SK-N-SH (cell line): Measurements from ENCODE around the gene MGLL. TPM values are rescaled to one million over a fixed set of nuclear protein-coding genes. Genes with fewer than 3 reads are reported as not detected.

Experiments
- CTCF ChIA-PET: fragments of 300-600, 350-600 bp; formaldehyde crosslinking; extraction: SDS; loops from one replicate; lab custom pipeline; 2021; lab: Yijun Ruan, JAX
- POLR2A ChIA-PET: fragments of 350-600 bp; sonication (Branson Sonifier 250); formaldehyde crosslinking; extraction: SDS; loops from one replicate; lab custom pipeline; 2020; ENCODE audit warnings: antibody characterized with exemption, inconsistent platforms; lab: Yijun Ruan, JAX
- DNase-seq: peaks from one replicate; pipeline ENCODE4 v3.0.0; 2012
- H2AFZ ChIP-seq: fragments of 200-600 bp; sonication (generic); 2 replicates; pipeline ENCODE4 v1.8.1; 2016; ENCODE audit warnings: antibody characterized with exemption, mild to moderate bottlenecking, low read depth
- H3F3A ChIP-seq: fragments of 200-600 bp; sonication (generic); replicated peaks from 2 replicates; pipeline ENCODE3; 2016; ENCODE audit warnings: antibody characterized with exemption, mild to moderate bottlenecking; ENCODE audit not compliant: insufficient read depth
- H3K27ac ChIP-seq, 2 experiments: fragments of 200-500 bp in 1 of 2; fragments of 200-600 bp in 1 of 2; sonication (Bioruptor generic) in 1 of 2; sonication (generic), shearing (Covaris generic) in 1 of 2; 2 replicates each; pipeline versions ENCODE4 v1.5.1 to v1.6.1; 2014 to 2016; ENCODE audit warnings: low read depth in 2 of 2, inconsistent platforms in 1 of 2, low read length in 1 of 2, mild to moderate bottlenecking in 1 of 2, mixed read lengths in 1 of 2
- H3K27me3 ChIP-seq: fragments of 200-600 bp; sonication (generic), shearing (Covaris generic); 2 replicates; pipeline ENCODE4 v1.6.1; 2016; ENCODE audit warnings: mixed run types; ENCODE audit not compliant: insufficient read depth
- H3K36me3 ChIP-seq, 2 experiments: fragments of 200-500 bp in 1 of 2; fragments of 200-600 bp in 1 of 2; sonication (Bioruptor generic) in 1 of 2; sonication (generic) in 1 of 2; replicated peaks in 1 of 2; 2 replicates each; pipeline versions ENCODE3 to v1.5.1; 2014 to 2016; ENCODE audit warnings: low read length in 1 of 2, mild to moderate bottlenecking in 1 of 2; ENCODE audit not compliant: insufficient read depth in 2 of 2, control insufficient read depth in 1 of 2
- H3K4me1 ChIP-seq, 2 experiments: fragments of 200-500 bp in 1 of 2; fragments of 200-600 bp in 1 of 2; sonication (Bioruptor generic) in 1 of 2; sonication (generic), shearing (Covaris generic) in 1 of 2; 2 replicates each; pipeline versions ENCODE4 v1.5.1 to v1.6.1; 2014 to 2016; ENCODE audit warnings: low read depth in 1 of 2, low read length in 1 of 2, mixed run types in 1 of 2; ENCODE audit not compliant: insufficient read depth in 2 of 2, control insufficient read depth in 1 of 2
- H3K4me2 ChIP-seq: fragments of 200-600 bp; sonication (generic), shearing (Covaris generic); 2 replicates; pipeline ENCODE4 v1.6.1; 2017; ENCODE audit warnings: mixed run types
- H3K4me3 ChIP-seq, 2 experiments: fragments of 200-500 bp in 1 of 2; fragments of 200-600 bp in 1 of 2; sonication (Bioruptor generic) in 1 of 2; sonication (generic), shearing (Covaris generic) in 1 of 2; 2 replicates each; pipeline versions ENCODE4 v1.5.1 to v1.8.1; 2014 to 2016; ENCODE audit warnings: low read depth in 2 of 2, inconsistent platforms in 1 of 2, low read length in 1 of 2, mild to moderate bottlenecking in 1 of 2, mixed read lengths in 1 of 2, moderate library complexity in 1 of 2
- H3K79me2 ChIP-seq: fragments of 200-600 bp; sonication (generic); 2 replicates; pipeline ENCODE4 v1.8.1; 2017; ENCODE audit warnings: mild to moderate bottlenecking; ENCODE audit not compliant: insufficient read depth
- H3K9ac ChIP-seq: fragments of 200-600 bp; sonication (generic); 2 replicates; pipeline ENCODE4 v1.6.1; 2017; ENCODE audit warnings: mixed run types
- H3K9me2 ChIP-seq: fragments of 200-600 bp; sonication (generic); 2 replicates; pipeline ENCODE4 v1.6.1; 2017; ENCODE audit warnings: mixed run types
- H3K9me3 ChIP-seq: fragments of 200-600 bp; sonication (generic); 2 replicates; pipeline ENCODE4 v1.6.1; 2017; ENCODE audit warnings: mixed run types, mild to moderate bottlenecking, moderate library complexity
- H4K20me1 ChIP-seq: fragments of 200-600 bp; sonication (generic); 2 replicates; pipeline ENCODE4 v1.6.1; 2017; ENCODE audit warnings: mild to moderate bottlenecking, mixed run types; ENCODE audit not compliant: insufficient read depth
- CHD2 ChIP-seq: fragments of 150-350 bp; IDR thresholded peaks from 2 replicates; pipeline ENCODE4 v1.6.1; 2018; ENCODE audit warnings: low read length; ENCODE audit not compliant: partially characterized antibody
- ELF1 ChIP-seq: IDR thresholded peaks from 2 replicates; pipeline ENCODE4 v1.4.0; 2012
- EP300 ChIP-seq, 2 experiments: IDR thresholded peaks; 2 replicates each; pipeline versions ENCODE4 v1.4.0 to v1.6.1; 2012; ENCODE audit warnings: borderline replicate concordance in 1 of 2, low read depth in 1 of 2, low read length in 1 of 2
- FOSL2 ChIP-seq: IDR thresholded peaks from 2 replicates; pipeline ENCODE4 v1.4.0; 2012; ENCODE audit warnings: low read depth, mild to moderate bottlenecking, moderate library complexity, borderline replicate concordance
- GATA2 ChIP-seq: sonication (generic); formaldehyde crosslinking; IDR thresholded peaks from 2 replicates; pipeline ENCODE4 v1.5.0; 2020; ENCODE audit warnings: mild to moderate bottlenecking, missing genetic modification reagents
- JUND ChIP-seq: IDR thresholded peaks from 2 replicates; pipeline ENCODE4 v1.4.0; 2012
- MXI1 ChIP-seq: IDR thresholded peaks from 2 replicates; pipeline ENCODE4 v1.6.1; 2012; ENCODE audit warnings: mild to moderate bottlenecking, low read depth, low read length, improper control_type of control experiment
- NFIC ChIP-seq: IDR thresholded peaks from 2 replicates; pipeline ENCODE4 v1.4.0; 2012; ENCODE audit warnings: borderline replicate concordance
- NRF1 ChIP-seq: IDR thresholded peaks from 2 replicates; pipeline ENCODE4 v1.6.1; 2012; ENCODE audit warnings: low read depth, mild to moderate bottlenecking, low read length
- RAD21 ChIP-seq: IDR thresholded peaks from 2 replicates; pipeline ENCODE4 v1.6.1; 2012; ENCODE audit warnings: mild to moderate bottlenecking, low read length
- RCOR1 ChIP-seq: fragments of 150-350 bp; IDR thresholded peaks from 2 replicates; pipeline ENCODE4 v1.6.1; 2017; ENCODE audit warnings: antibody characterized with exemption, low read length
- RFX5 ChIP-seq: IDR thresholded peaks from 2 replicates; pipeline ENCODE4 v1.6.1; 2012; ENCODE audit warnings: mild to moderate bottlenecking, improper control_type of control experiment, low read length
- SMC3 ChIP-seq: IDR thresholded peaks from 2 replicates; pipeline ENCODE4 v1.6.1; 2012; ENCODE audit warnings: low read depth, low read length, improper control_type of control experiment
- TAF1 ChIP-seq: IDR thresholded peaks from 2 replicates; pipeline ENCODE4 v1.6.1; 2012; ENCODE audit warnings: low read depth, mild to moderate bottlenecking, low read length, moderate library complexity, borderline replicate concordance
- TCF12 ChIP-seq: IDR thresholded peaks from 2 replicates; pipeline ENCODE4 v1.4.0; 2012
- WGBS: methylation state at CpG from one replicate; pipeline ENCODE4 v1.1.6; 2017; ENCODE audit warnings: low lambda C conversion rate; 5-methylcytosine and 5-hydroxymethylcytosine counted together
- polyA plus RNA-seq, 3 experiments: library from polyadenylated mRNA; depleted of rRNA; stranded (reverse); fragments of >200 nt; gene quantifications; 2 replicates each; pipeline ENCODE4 v1.2.3, GENCODE V29; 2012
- TF ChIP-seq, protein P1 (sequence below): IDR thresholded peaks from 2 replicates; pipeline ENCODE4 v1.4.0; 2012; ENCODE audit warnings: low read depth
- TF ChIP-seq, protein P2 (sequence below): IDR thresholded peaks from 2 replicates; pipeline ENCODE4 v1.6.1; 2012; ENCODE audit warnings: mild to moderate bottlenecking, low read depth, low read length, moderate library complexity
- TF ChIP-seq, protein P3 (sequence below): fragments of 200-600 bp; sonication (generic); IDR thresholded peaks from 2 replicates; pipeline ENCODE4 v1.6.1; 2017; ENCODE audit warnings: antibody characterized with exemption, mild to moderate bottlenecking, moderate library complexity
- TF ChIP-seq, protein P4 (sequence below): IDR thresholded peaks from 2 replicates; pipeline ENCODE4 v1.4.0; 2012; ENCODE audit warnings: low read depth, borderline replicate concordance
- TF ChIP-seq, protein P5 (sequence below): fragments of 150-350 bp; IDR thresholded peaks from 2 replicates; pipeline ENCODE4 v1.6.1; 2017; ENCODE audit warnings: antibody characterized with exemption, low read length, low read depth, borderline replicate concordance

Gene MGLL
- polyA plus RNA-seq, 1 of the 3 experiments (the other 2 are of a cell fraction), result 2.2 TPM

DNA sequence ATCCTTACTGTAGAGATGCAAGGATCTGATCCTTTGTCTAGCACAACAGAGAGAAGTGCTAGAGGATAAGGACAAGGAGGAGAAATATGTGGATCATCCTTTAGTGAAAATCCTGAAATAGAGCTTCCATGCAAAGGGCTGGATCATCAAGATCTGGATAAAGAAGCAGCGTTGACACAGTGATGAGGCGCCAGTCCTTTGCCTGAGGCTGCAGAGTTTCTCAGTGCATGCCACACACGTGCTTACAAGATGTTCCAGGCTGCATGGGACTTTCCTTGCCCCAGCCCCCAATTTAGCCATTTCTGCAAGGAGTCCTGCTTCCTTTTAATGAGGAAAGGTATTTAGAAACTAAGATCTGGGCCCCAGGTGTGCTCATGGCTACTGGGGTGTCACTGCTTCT, 156.7 kb downstream of the MGLL start:
- no peak overlapping the region for H3K9ac ChIP-seq
- TF ChIP-seq, protein P1, sequence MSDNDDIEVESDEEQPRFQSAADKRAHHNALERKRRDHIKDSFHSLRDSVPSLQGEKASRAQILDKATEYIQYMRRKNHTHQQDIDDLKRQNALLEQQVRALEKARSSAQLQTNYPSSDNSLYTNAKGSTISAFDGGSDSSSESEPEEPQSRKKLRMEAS, result no peak
- TF ChIP-seq MXI1, result no peak
- no peak for TF ChIP-seq RAD21
- TF ChIP-seq GATA2 (CRISPR knock-in tag), result no peak
- TF ChIP-seq, protein P2, sequence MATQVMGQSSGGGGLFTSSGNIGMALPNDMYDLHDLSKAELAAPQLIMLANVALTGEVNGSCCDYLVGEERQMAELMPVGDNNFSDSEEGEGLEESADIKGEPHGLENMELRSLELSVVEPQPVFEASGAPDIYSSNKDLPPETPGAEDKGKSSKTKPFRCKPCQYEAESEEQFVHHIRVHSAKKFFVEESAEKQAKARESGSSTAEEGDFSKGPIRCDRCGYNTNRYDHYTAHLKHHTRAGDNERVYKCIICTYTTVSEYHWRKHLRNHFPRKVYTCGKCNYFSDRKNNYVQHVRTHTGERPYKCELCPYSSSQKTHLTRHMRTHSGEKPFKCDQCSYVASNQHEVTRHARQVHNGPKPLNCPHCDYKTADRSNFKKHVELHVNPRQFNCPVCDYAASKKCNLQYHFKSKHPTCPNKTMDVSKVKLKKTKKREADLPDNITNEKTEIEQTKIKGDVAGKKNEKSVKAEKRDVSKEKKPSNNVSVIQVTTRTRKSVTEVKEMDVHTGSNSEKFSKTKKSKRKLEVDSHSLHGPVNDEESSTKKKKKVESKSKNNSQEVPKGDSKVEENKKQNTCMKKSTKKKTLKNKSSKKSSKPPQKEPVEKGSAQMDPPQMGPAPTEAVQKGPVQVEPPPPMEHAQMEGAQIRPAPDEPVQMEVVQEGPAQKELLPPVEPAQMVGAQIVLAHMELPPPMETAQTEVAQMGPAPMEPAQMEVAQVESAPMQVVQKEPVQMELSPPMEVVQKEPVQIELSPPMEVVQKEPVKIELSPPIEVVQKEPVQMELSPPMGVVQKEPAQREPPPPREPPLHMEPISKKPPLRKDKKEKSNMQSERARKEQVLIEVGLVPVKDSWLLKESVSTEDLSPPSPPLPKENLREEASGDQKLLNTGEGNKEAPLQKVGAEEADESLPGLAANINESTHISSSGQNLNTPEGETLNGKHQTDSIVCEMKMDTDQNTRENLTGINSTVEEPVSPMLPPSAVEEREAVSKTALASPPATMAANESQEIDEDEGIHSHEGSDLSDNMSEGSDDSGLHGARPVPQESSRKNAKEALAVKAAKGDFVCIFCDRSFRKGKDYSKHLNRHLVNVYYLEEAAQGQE, result no peak
- TF ChIP-seq NFIC, result no peak
- TF ChIP-seq JUND, result no peak
- no peak for TF ChIP-seq TAF1
- no peak for TF ChIP-seq FOSL2
- no peak for TF ChIP-seq SMC3
- TF ChIP-seq, protein P3, sequence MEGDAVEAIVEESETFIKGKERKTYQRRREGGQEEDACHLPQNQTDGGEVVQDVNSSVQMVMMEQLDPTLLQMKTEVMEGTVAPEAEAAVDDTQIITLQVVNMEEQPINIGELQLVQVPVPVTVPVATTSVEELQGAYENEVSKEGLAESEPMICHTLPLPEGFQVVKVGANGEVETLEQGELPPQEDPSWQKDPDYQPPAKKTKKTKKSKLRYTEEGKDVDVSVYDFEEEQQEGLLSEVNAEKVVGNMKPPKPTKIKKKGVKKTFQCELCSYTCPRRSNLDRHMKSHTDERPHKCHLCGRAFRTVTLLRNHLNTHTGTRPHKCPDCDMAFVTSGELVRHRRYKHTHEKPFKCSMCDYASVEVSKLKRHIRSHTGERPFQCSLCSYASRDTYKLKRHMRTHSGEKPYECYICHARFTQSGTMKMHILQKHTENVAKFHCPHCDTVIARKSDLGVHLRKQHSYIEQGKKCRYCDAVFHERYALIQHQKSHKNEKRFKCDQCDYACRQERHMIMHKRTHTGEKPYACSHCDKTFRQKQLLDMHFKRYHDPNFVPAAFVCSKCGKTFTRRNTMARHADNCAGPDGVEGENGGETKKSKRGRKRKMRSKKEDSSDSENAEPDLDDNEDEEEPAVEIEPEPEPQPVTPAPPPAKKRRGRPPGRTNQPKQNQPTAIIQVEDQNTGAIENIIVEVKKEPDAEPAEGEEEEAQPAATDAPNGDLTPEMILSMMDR, result no peak
- no peak for TF ChIP-seq RCOR1
- TF ChIP-seq NRF1, result no peak
- TF ChIP-seq EP300 (IDR thresholded peaks at IDR 0.05; ENCODE audit: borderline replicate concordance in 1 of 2, low read depth in 1 of 2, low read length in 1 of 2), result no peak
- TF ChIP-seq, protein P4, sequence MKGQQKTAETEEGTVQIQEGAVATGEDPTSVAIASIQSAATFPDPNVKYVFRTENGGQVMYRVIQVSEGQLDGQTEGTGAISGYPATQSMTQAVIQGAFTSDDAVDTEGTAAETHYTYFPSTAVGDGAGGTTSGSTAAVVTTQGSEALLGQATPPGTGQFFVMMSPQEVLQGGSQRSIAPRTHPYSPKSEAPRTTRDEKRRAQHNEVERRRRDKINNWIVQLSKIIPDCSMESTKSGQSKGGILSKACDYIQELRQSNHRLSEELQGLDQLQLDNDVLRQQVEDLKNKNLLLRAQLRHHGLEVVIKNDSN, result no peak
- no peak for TF ChIP-seq RFX5
- no peak for TF ChIP-seq CHD2
- no peak for TF ChIP-seq ELF1
- TF ChIP-seq, protein P5, sequence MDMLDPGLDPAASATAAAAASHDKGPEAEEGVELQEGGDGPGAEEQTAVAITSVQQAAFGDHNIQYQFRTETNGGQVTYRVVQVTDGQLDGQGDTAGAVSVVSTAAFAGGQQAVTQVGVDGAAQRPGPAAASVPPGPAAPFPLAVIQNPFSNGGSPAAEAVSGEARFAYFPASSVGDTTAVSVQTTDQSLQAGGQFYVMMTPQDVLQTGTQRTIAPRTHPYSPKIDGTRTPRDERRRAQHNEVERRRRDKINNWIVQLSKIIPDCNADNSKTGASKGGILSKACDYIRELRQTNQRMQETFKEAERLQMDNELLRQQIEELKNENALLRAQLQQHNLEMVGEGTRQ, result no peak
- no peak for TF ChIP-seq TCF12
- 85% methylated on average over 3 of the region's 3 CpGs for WGBS

More for the DNA sequence above, 156.7 kb downstream of the MGLL start:
- no peak overlapping the region for H3K27ac ChIP-seq
- no peaks in the 10 kb centered on the region for H3K9me3 ChIP-seq
- no peaks in the 10 kb centered on the region; a peak in 1 of 4 replicates for H3K4me1 ChIP-seq
- ChIA-PET CTCF (no interaction called here), POLR2A (no interaction called here)
- H4K20me1 ChIP-seq, result no peaks in the 10 kb centered on the region
- peaks cover 0 to 12% of the 10 kb centered on the region in 2 experiments for H3K36me3 ChIP-seq
- no peak overlapping the region for H2AFZ ChIP-seq
- DNase-seq, result no peak
- no peaks in the 10 kb centered on the region for H3K27me3 ChIP-seq
- no peaks in the 10 kb centered on the region for H3K79me2 ChIP-seq
- no peaks in the 10 kb centered on the region for H3F3A ChIP-seq
- no peak overlapping the region for H3K4me2 ChIP-seq
- no peaks in the 10 kb centered on the region for H3K9me2 ChIP-seq
- no peak overlapping the region for H3K4me3 ChIP-seq
